ENCODE results near the gene POLR3E.

- TF ChIP-seq CTCF (IDR thresholded peaks at IDR 0.05) (no peak), EZH2 (IDR thresholded peaks at IDR 0.05) (no peak)
Observed at GRCh38 chr16:22328081-22328725, 31.0 kb downstream of the POLR3E start.

Measured in neural progenitor cell (in vitro differentiated cells).